Activated CD8-positive, alpha-beta memory T cell treated with anti-CD3 and anti-CD28 coated beads, Interleukin-2, amount 50 U/mL, for 4 hours (primary cell): Measurements from ENCODE around the gene C19orf81.
A peak's percentile ranks its signal among the peaks of the same experiment; 100 is the strongest.
"Not testable (repeated sequence)": the region's sequence is repeated elsewhere in the genome, so short reads cannot be mapped to it uniquely, and the experiment has no call there.

Source experiments
- DNase-seq: peaks from one replicate; pipeline ENCODE4 v3.0.0-alpha.2; 2020

The C19orf81 gene

GRCh38 chr19:50649433-50650391 is at the start of gene C19orf81:
TSS of gene C19orf81 (plus strand) at chr19:50649445. CDS start at chr19:50649445, 0 bp downstream.
- DNase-seq, result no peak

- DNase-seq, result no peak
These were observed 47.7 kb upstream of the C19orf81 start for GRCh38 chr19:50601407-50602088.

- no peak for DNase-seq
These were observed 47.2 kb upstream of the C19orf81 start for GRCh38 chr19:50602089-50602422.

GRCh38 chr19:50602496-50602895 is 46.7 kb upstream of the C19orf81 start:
- no peak for DNase-seq

GRCh38 chr19:50602935-50603334 is 46.3 kb upstream of the C19orf81 start:
- DNase-seq, result no peak

- not testable (repeated sequence) for DNase-seq
These were observed 44.8 kb upstream of the C19orf81 start for GRCh38 chr19:50604264-50605073.

GRCh38 chr19:50606059-50606836 is 43.0 kb upstream of the C19orf81 start:
- DNase-seq, result not testable (repeated sequence)

- no peak for DNase-seq
These were observed 41.9 kb upstream of the C19orf81 start for GRCh38 chr19:50607388-50607787.

- peak; percentile 70 for DNase-seq
These were observed 41.1 kb upstream of the C19orf81 start for GRCh38 chr19:50607874-50608785.

- DNase-seq, result not testable (repeated sequence)
These were observed 36.5 kb upstream of the C19orf81 start for GRCh38 chr19:50612504-50613404.

- not testable (repeated sequence) for DNase-seq
These were observed 30.9 kb upstream of the C19orf81 start for GRCh38 chr19:50618379-50618778.

GRCh38 chr19:50619184-50619583 is 30.1 kb upstream of the C19orf81 start:
- not testable (repeated sequence) for DNase-seq

GRCh38 chr19:50620394-50620906 is 28.8 kb upstream of the C19orf81 start:
- DNase-seq, result not testable (repeated sequence)

- DNase-seq, result no peak
These were observed 24.2 kb upstream of the C19orf81 start for GRCh38 chr19:50624949-50625600.

GRCh38 chr19:50626011-50626410 is 23.2 kb upstream of the C19orf81 start:
- no peak for DNase-seq

- DNase-seq, result no peak
These were observed 22.4 kb upstream of the C19orf81 start for GRCh38 chr19:50626795-50627194.

GRCh38 chr19:50628146-50628545 is 21.1 kb upstream of the C19orf81 start:
- DNase-seq, result no peak

GRCh38 chr19:50628551-50628950 is 20.7 kb upstream of the C19orf81 start:
- DNase-seq, result no peak

GRCh38 chr19:50629194-50629593 is 20.1 kb upstream of the C19orf81 start:
- no peak for DNase-seq
